ENCODE results near the gene TENM3.

Gene TENM3

DNA sequence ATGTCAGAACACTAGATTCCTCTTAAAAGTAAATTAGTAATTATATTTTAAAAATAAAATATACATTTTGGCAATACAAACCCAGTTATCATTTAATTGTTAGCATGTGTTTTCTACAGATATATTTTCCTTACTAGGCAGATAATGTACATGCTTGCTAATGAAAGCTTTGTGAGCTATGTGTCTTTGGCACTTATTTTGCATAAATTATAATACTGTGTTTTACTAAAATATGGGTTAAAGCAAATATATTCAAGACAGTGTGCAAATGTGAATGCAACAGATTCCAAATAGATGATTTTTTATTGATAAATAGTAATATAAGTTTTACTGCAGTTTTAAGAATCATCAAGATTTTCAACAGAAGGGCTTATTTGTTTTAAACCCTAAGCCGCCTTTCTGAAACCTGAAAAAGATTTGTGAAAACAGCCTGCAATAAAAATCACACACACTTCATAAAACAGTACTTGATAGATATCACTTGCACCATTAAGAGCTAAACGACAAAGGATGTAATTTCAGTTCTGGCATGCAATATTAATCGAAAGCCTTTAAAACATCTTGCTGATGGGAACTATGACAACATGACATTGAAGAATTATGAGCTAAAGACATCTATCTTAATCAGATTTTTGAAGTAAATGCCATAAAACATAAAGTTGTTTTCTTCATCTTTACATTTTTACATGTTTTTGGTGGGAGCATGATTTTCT is 340.7 kb downstream of the TENM3 start:
- no peak for DNase-seq (ENCODE audit: low read depth, low spot score)
- TF ChIP-seq EZH2 (IDR thresholded peaks at IDR 0.05) (no peak), POLR2AphosphoS5 (IDR thresholded peaks at IDR 0.05; ENCODE audit: borderline replicate concordance, low read depth, low read length) (no peak), FOXP2 (optimal IDR thresholded peaks at IDR 0.05; ENCODE audit: control extremely low read depth, extremely low read length, insufficient read depth) (no peak)
- Histone ChIP-seq H3K36me3 (ENCODE audit: insufficient read depth, low read length) (no peaks in the 10 kb centered on the region), H3K4me3 (no peak overlapping the region), H3K9me3 (ENCODE audit: low read depth, low read length) (no peaks in the 10 kb centered on the region), H3K27ac (no peak overlapping the region), H3K9ac (ENCODE audit: insufficient read length) (no peak overlapping the region)

DNA sequence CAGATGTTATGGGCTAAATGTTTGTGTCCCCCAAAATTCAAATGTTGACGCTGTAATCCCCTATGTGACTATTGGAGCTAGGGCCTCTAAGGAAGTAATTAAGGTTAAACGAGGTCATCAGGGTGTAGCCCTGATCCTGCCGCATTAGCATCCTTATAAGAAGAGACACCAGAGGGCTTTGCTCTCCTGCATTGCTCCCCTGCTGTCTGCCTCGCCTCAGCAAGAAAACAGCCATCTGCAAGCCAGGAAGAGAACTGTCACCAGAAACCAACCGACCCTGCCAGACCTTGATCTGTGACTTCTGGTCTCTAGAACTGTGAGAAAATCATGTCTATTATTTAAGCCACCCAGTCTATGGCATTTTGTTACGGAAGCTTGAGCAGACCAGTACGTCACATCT is 342.1 kb downstream of the TENM3 start:
- Histone ChIP-seq H3K4me3 (no peak overlapping the region), H3K36me3 (ENCODE audit: insufficient read depth, low read length) (no peaks in the 10 kb centered on the region), H3K9me3 (ENCODE audit: low read depth, low read length) (no peaks in the 10 kb centered on the region), H3K9ac (ENCODE audit: insufficient read length) (no peak overlapping the region), H3K27ac (no peak overlapping the region)
- TF ChIP-seq EZH2 (IDR thresholded peaks at IDR 0.05) (no peak), FOXP2 (optimal IDR thresholded peaks at IDR 0.05; ENCODE audit: control extremely low read depth, extremely low read length, insufficient read depth) (no peak), POLR2AphosphoS5 (IDR thresholded peaks at IDR 0.05; ENCODE audit: borderline replicate concordance, low read depth, low read length) (no peak)
- no peak for DNase-seq (ENCODE audit: low read depth, low spot score)

DNA sequence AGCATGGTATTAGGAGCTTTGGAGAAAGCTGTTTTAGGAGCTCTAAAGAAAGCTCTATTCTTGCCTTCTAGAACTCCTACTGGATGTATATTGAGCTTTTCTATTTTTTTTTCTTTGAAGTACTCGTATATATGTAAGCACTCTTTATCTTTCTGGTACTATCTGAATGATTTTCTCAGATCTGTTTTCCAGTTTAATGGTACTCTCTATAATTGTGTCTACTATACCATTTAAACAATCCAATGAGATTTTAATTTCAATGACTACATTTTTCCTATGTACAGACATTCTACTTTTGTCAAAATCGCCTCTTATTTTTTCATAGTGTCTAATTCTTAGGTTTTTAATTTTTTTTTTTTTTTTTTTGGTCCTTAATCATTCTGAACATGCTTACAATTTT is 345.9 kb downstream of the TENM3 start:
- no peak overlapping the region for H3K27ac ChIP-seq
- H3K9me3 ChIP-seq (ENCODE audit: low read depth, low read length) = no peaks in the 10 kb centered on the region
- no peaks in the 10 kb centered on the region for H3K36me3 ChIP-seq (ENCODE audit: insufficient read depth, low read length)
- TF ChIP-seq FOXP2 (optimal IDR thresholded peaks at IDR 0.05; ENCODE audit: control extremely low read depth, extremely low read length, insufficient read depth) (no peak), EZH2 (IDR thresholded peaks at IDR 0.05) (no peak), POLR2AphosphoS5 (IDR thresholded peaks at IDR 0.05; ENCODE audit: borderline replicate concordance, low read depth, low read length) (no peak)
- no peak for DNase-seq (ENCODE audit: low read depth, low spot score)
- no peak overlapping the region for H3K9ac ChIP-seq (ENCODE audit: insufficient read length)
- no peak overlapping the region for H3K4me3 ChIP-seq

DNA sequence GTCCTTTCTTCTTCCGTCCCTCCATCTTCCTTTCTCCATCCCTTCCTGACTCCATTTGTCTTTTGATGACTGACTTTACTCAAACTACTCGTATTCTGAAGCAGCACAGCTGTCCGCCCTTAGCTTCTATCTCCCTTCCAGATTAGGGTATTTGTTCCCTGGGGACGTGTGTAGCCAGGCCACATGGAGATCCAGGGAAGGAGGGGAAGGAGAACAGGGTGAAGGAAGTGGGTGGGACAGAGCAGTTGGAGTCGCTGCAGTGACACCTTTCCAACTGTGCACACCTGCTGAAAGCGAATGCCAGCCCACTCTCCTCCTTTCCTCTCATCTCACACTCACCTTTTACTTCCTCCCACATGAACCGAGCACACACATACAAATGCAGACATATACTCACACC is 350.2 kb downstream of the TENM3 start:
- Histone ChIP-seq H3K36me3 (ENCODE audit: insufficient read depth, low read length) (no peaks in the 10 kb centered on the region), H3K27ac (no peak overlapping the region)
- no peak for DNase-seq (ENCODE audit: low read depth, low spot score)

DNA sequence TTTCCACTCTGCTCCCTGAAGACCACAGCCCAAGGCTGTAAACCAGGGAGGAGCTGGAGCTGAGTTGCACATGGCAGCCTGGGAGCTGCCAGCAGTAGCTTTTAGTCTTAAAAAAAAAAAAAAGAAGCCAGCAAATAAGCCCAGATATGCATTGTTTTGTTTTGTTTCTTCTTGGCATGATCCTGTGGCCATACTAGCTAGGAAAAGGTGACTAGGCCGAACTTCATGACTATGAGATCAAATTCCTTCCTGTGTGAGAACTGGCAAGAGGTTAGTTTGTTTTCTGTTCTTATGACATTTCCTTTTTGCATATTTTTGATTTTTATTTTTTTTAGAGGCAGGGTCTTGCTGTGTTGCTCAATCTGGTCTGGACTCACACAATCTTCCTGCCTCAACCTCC is 350.7 kb downstream of the TENM3 start:
- H3K4me3 ChIP-seq = no peak overlapping the region
- H3K36me3 ChIP-seq (ENCODE audit: insufficient read depth, low read length) = no peaks in the 10 kb centered on the region
- H3K9me3 ChIP-seq (ENCODE audit: low read depth, low read length) = no peaks in the 10 kb centered on the region
- DNase-seq (ENCODE audit: low read depth, low spot score) = no peak
- H3K9ac ChIP-seq (ENCODE audit: insufficient read length) = no peak overlapping the region
- H3K27ac ChIP-seq = no peak overlapping the region
- TF ChIP-seq POLR2AphosphoS5 (IDR thresholded peaks at IDR 0.05; ENCODE audit: borderline replicate concordance, low read depth, low read length) (no peak), FOXP2 (optimal IDR thresholded peaks at IDR 0.05; ENCODE audit: control extremely low read depth, extremely low read length, insufficient read depth) (no peak), EZH2 (IDR thresholded peaks at IDR 0.05) (no peak)

More for the DNA sequence above, 350.2 kb downstream of the TENM3 start:
- H3K4me3 ChIP-seq = no peak overlapping the region
- TF ChIP-seq FOXP2 (optimal IDR thresholded peaks at IDR 0.05; ENCODE audit: control extremely low read depth, extremely low read length, insufficient read depth) = no peak
- TF ChIP-seq EZH2 (IDR thresholded peaks at IDR 0.05) = no peak
- no peak for TF ChIP-seq POLR2AphosphoS5 (IDR thresholded peaks at IDR 0.05; ENCODE audit: borderline replicate concordance, low read depth, low read length)
- H3K9ac ChIP-seq (ENCODE audit: insufficient read length) = no peak overlapping the region
- no peaks in the 10 kb centered on the region for H3K9me3 ChIP-seq (ENCODE audit: low read depth, low read length)

DNA sequence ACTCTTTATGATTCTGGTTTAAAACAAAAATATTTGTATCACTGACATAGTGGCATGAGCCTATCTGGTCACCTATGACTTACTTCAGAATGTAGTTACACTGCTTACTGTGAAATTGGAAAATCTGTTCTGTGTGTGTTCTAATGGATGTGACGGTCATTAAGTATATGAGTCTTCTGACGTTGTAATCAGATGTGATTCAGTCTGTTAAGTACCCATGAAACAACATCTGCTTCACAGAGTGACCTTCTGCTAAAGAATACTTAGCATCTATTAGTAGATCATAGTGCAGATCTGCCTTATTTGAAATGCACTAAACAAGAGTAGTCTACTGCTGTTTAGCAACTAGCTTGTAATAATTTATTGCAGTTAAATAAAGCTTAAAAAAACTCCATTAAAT is 356.9 kb downstream of the TENM3 start:
- no peak for DNase-seq (ENCODE audit: low read depth, low spot score)
- no peak for TF ChIP-seq POLR2AphosphoS5 (IDR thresholded peaks at IDR 0.05; ENCODE audit: borderline replicate concordance, low read depth, low read length)
- TF ChIP-seq EZH2 (IDR thresholded peaks at IDR 0.05) = no peak
- TF ChIP-seq FOXP2 (optimal IDR thresholded peaks at IDR 0.05; ENCODE audit: control extremely low read depth, extremely low read length, insufficient read depth) = no peak
- H3K36me3 ChIP-seq (ENCODE audit: insufficient read depth, low read length) = no peaks in the 10 kb centered on the region

DNA sequence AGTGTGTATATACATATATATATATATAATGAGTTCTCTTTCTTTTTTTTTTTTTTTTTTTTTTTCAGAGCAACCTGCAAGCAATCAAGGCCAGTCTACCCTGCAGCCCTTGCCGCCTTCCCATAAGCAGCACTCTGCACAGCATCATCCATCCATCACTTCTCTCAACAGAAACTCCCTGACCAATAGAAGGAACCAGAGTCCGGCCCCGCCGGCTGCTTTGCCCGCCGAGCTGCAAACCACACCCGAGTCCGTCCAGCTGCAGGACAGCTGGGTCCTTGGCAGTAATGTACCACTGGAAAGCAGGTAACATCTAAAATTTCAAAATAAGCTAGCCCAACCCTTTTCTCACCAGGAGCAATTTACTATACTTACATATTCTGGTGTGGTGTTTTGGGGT is 357.7 kb downstream of the TENM3 start:
- H3K9ac ChIP-seq (ENCODE audit: insufficient read length) = no peak overlapping the region
- no peak for DNase-seq (ENCODE audit: low read depth, low spot score)
- no peak overlapping the region for H3K27ac ChIP-seq
- TF ChIP-seq POLR2AphosphoS5 (IDR thresholded peaks at IDR 0.05; ENCODE audit: borderline replicate concordance, low read depth, low read length) = no peak
- no peak for TF ChIP-seq EZH2 (IDR thresholded peaks at IDR 0.05)
- TF ChIP-seq FOXP2 (optimal IDR thresholded peaks at IDR 0.05; ENCODE audit: control extremely low read depth, extremely low read length, insufficient read depth) = no peak
- no peaks in the 10 kb centered on the region for H3K9me3 ChIP-seq (ENCODE audit: low read depth, low read length)
- no peak overlapping the region for H3K4me3 ChIP-seq
- no peaks in the 10 kb centered on the region for H3K36me3 ChIP-seq (ENCODE audit: insufficient read depth, low read length)

More for the DNA sequence above, 356.9 kb downstream of the TENM3 start:
- H3K9me3 ChIP-seq (ENCODE audit: low read depth, low read length) = no peaks in the 10 kb centered on the region
- no peak overlapping the region for H3K9ac ChIP-seq (ENCODE audit: insufficient read length)
- H3K27ac ChIP-seq = no peak overlapping the region
- no peak overlapping the region for H3K4me3 ChIP-seq

DNA sequence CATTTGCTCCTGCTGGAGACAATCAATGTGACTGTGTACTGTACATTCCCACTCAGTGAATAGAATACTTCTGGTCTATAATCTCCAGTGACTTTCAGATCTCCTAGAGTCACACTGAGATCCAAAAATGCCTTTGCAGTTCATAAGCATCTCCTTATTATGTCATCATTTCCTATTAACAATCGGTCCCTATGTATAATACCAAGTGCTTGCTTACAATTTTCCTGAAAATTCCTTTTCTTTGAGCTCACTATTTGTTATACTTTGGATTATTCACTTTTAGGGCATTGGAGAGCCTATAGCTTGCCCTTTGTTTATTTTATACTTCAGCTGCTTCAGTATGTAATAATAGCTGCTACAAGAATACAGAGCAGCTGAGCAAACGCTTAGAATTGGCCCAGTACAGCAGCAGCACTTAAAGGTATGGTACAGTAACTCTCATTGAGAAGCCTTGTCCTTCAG is 361.0 kb downstream of the TENM3 start:
- TF ChIP-seq FOXP2 (optimal IDR thresholded peaks at IDR 0.05; ENCODE audit: control extremely low read depth, extremely low read length, insufficient read depth) = no peak
- no peak for TF ChIP-seq EZH2 (IDR thresholded peaks at IDR 0.05)
- TF ChIP-seq POLR2AphosphoS5 (IDR thresholded peaks at IDR 0.05; ENCODE audit: borderline replicate concordance, low read depth, low read length) = no peak
- no peak overlapping the region for H3K27ac ChIP-seq
- no peaks in the 10 kb centered on the region for H3K9me3 ChIP-seq (ENCODE audit: low read depth, low read length)
- H3K4me3 ChIP-seq = no peak overlapping the region
- no peak overlapping the region for H3K9ac ChIP-seq (ENCODE audit: insufficient read length)
- no peak for DNase-seq (ENCODE audit: low read depth, low spot score)
- no peaks in the 10 kb centered on the region for H3K36me3 ChIP-seq (ENCODE audit: insufficient read depth, low read length)

DNA sequence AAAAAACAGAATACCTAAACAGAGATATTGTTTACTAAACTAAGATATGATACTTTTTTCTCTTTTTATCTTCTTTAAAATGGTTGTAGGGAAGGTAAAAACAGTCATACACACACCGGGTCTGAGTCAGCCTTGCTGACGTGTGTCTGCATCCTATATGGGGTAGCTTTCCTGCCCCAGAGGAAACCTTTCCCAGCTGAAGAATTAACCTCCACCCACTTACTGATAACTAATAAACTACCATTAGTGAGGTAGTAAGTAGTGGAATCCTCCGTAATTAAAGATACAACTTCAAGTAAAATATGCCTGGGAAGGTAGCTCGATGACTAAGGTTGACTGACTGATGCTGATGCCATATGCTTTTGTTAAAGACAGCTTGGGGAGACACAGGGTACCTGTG is 361.8 kb downstream of the TENM3 start:
- Histone ChIP-seq H3K27ac (no peak overlapping the region), H3K9me3 (ENCODE audit: low read depth, low read length) (no peaks in the 10 kb centered on the region), H3K9ac (ENCODE audit: insufficient read length) (no peak overlapping the region), H3K4me3 (no peak overlapping the region), H3K36me3 (ENCODE audit: insufficient read depth, low read length) (no peaks in the 10 kb centered on the region)
- TF ChIP-seq POLR2AphosphoS5 (IDR thresholded peaks at IDR 0.05; ENCODE audit: borderline replicate concordance, low read depth, low read length) (no peak), EZH2 (IDR thresholded peaks at IDR 0.05) (no peak), FOXP2 (optimal IDR thresholded peaks at IDR 0.05; ENCODE audit: control extremely low read depth, extremely low read length, insufficient read depth) (no peak)
- no peak for DNase-seq (ENCODE audit: low read depth, low spot score)
